GM12891 (cell line): ENCODE measurements around the gene CYP2A6.

Source experiments
- PAX5 ChIP-seq: IDR thresholded peaks from 2 replicates; pipeline ENCODE4 v1.6.1; 2011; ENCODE audit warnings: low read length, moderate library complexity, mild to moderate bottlenecking; ENCODE audit not compliant: insufficient read depth, severe bottlenecking
- POLR2A ChIP-seq: IDR thresholded peaks from 2 replicates; pipeline ENCODE4 v1.6.1; 2011; ENCODE audit warnings: low read depth, low read length, control low read depth
- POLR2AphosphoS5 ChIP-seq: IDR thresholded peaks from 2 replicates; pipeline ENCODE4 v1.6.1; 2011; ENCODE audit warnings: low read depth, low read length, control low read depth
- SPI1 ChIP-seq: IDR thresholded peaks from 2 replicates; pipeline ENCODE4 v1.6.1; 2011; ENCODE audit warnings: low read depth, low read length, control low read depth
- TAF1 ChIP-seq: IDR thresholded peaks from 2 replicates; pipeline ENCODE4 v1.6.1; 2011; ENCODE audit warnings: low read depth, low read length, control low read depth

- TF ChIP-seq POLR2AphosphoS5: no peak
- no peak for TF ChIP-seq POLR2A
- TF ChIP-seq TAF1: no peak
- TF ChIP-seq PAX5: no peak
- TF ChIP-seq SPI1: no peak
Measured at GRCh38 chr19:40813182-40813581, 37.1 kb downstream of the CYP2A6 start.
